Dedifferentiated amniotic fluid mesenchymal stem cell (primary cell): ENCODE data around the gene GALNS.
"Not testable (repeated sequence)": the region's sequence is repeated elsewhere in the genome, so short reads cannot be mapped to it uniquely, and the experiment has no call there.

Experiments used
- DNase-seq: peaks from one replicate; pipeline ENCODE4 v3.0.0-alpha.2; 2016; ENCODE audit errors: extremely low spot score

The GALNS gene

DNA sequence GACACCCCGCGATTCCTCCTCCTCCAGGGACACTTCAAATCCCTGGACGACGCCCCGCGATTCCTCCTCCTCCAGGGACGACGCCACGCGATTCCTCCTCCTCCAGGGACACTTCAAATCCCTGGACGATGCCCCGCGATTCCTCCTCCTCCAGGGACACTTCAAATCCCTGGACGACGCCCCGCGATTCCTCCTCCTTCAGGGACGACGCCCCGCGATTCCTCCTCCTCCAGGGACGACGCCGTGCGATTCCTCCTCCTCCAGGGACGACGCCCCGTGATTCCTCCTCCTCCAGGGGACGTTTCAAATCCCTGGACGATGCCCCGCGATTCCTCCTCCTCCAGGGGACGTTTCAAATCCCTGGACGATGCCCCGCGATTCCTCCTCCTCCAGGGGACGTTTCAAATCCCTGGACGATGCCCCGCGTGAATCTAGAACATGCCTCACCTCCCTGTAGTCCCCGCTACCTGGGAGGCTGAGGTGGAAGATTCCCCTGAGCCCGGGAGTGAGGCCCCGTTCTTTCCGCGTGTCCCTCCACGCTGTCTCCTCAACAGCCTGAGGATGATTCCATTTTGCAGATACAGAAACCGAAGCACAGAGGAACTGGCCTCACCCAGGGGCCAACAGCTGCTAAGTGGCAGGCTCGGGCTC, 33.1 kb upstream of the GALNS start:
- DNase-seq: not testable (repeated sequence)

DNA sequence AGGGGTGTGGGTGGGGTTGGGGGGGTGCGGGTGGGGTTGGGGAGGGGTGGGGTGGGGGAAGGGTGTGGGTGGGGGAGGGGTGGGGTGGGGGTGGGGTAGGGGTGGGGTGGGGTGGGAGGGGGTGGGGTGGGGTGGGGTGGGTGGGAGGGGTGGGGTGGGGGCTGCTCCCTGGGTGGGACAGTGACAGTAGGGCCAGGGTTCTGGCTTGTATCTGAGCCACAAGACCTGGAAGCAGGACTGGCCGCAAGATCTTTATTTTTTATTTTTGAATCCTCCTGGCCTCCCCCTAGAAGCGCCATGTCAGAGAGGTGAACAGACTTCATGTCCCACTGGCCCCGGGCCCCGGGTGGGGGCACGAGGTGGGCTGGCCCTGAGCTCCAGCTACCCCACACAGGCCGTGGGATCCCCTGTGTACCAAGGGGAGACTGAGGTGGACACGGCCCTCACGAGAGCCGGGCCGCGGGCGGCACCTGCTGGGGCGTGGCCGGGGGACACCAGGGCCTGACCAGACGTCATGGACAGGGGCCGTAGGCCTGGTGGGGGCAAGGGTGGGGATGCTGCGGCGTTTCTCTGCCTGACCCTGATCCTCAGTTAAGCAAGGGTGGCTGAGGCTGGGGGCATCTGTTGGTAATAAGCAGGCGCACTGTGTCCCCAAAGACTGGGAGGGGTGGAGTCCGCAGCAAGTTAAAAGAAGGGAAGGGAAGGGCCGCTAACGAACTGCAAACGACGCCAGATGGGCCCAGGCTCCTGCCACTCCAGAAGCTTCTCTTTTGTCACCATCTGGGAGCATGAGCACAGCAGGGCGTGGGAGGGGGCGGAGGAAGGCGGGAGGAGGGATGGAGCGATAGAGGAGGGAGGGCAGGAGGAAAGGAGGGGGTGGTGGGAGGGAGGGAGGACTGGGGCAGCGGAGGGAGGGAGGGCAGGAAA, 32.0 kb upstream of the GALNS start:
- DNase-seq: no peak

DNA sequence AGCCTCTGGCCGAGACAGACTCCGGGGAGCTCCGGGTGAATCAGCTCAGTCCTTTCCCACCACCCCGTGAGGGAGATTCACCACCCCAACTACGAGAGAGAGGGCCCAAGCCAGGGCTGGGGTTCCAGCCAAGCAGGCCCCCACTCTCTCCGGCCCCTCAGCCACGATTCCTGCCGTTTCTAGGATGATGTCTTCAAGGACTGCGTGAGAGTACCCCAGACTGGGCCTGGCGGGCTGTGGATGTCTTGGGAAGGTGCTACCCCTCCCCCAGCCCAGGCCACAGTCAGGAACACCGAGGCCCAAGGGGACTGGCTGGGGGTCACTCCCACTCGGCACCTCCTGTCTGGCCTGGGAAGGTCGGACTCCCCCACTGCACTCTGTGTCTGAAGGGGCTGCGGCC, 31.3 kb upstream of the GALNS start:
- DNase-seq: no peak

DNA sequence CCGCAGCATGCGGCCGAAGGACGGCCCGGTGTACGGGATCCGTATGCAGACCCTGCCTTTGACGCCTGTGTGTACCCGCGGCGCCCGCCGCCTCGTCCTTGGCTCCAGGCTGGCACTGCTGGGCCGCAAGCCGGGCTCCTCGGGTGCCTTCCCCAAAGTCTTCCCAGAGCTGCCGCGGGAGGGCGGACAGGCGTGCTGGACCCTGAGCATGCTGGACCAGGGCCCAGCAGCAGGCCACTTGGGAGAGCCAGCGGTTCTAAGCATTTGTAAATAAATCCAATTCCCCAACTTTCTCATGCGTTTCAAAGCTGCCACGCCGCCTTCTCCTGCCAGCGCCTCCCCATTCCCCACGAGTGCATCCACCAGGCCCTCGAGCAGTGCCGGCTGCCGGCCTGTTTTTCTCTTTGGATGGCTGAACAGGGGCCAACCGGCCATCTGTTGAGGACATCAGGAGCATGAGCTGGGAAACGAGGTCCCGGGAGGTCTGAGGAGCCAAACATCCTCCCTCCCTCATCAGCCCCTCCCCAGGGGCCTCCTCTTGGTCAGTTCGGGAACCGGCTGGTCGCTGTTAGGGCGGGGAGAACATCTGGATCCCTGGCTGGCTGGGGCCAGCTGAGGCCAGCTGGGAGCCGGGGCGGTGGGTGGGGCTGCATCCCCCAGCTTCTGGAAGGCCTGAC, 30.2 kb upstream of the GALNS start:
- no peak for DNase-seq

DNA sequence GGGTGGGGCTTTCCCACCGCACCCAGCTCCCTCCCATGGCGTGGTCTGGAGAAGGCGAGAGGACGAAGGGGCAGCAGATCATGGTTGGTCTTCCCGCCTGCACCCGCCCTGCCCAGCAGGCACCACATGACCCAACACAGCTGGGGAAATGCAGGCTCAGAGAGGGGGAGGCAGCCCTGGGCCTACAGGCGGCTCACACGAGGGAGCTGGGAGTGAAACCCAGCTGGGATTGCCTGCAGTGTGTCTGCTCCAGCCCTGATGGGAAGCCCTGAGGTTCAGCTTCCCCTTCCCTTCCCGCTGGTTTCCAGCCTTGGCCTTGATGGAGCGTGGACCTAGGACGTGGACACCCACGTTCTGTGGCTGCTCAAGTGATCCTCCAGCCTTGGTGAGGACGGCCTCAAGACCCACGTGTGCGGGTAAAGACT, 29.7 kb upstream of the GALNS start:
- no peak for DNase-seq

DNA sequence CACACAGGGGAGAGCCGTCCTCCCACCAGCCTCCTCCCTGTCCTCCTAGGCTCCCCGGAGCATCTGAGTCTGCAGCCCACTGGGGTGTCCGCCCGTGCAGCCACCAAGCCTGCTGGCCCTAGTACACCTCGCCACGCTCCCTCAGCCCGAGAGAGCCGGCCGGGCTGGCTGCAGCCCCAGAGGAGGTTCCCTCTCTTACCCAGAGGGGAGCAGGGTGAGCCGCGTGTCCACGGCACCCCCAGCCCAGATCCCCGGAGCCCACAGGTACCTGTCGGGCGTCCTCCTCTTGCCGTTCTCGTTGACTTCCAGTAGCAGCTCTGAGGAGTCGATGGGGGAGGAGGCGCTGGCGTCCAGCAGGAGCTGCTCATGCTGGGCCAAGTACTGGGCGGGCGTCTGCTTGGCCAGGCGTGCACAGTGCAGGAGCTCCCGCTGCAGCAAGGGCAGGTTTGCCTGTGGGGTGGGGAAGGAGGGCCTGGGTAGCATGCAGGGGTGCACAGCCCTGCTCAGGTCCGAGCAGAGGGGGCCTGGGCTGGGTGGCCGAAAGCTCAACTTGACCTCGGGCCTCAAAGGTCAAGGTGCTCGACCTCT, 29.0 kb upstream of the GALNS start:
- no peak for DNase-seq

DNA sequence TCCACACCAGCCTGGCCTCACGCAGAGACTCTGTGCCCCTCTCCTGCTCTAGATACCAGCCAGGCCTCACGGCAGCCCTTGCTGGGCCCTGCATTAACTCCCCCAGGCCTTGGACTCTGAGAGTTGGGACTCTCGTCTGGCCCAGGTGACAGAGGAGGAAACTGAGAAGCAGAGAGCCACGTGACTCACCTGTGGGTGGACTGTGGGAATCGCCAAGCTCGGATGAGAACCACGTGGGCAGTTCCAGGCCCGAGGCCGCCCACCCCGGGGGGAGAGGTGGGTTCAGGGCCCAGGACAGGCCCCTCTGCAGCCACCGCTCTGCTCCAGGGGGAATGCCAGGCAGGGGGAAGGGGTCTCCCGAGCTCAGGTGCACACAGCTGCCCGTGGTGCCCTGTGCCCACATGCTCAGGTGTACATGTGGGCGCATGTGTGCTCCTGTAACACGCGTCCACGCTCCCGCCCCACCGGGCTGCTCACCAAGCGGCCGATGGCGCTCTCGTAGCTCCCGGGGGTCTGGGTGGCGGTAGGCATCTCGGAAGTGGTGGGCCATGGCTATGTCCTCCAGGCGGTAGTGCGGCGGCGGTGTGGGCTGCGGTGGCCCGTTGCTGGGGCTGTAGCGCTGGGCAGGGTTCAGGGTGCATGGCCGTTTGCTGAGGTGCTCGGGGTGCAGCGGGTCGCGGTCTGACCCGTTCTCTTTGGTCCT, 28.0 kb upstream of the GALNS start:
- DNase-seq: no peak

DNA sequence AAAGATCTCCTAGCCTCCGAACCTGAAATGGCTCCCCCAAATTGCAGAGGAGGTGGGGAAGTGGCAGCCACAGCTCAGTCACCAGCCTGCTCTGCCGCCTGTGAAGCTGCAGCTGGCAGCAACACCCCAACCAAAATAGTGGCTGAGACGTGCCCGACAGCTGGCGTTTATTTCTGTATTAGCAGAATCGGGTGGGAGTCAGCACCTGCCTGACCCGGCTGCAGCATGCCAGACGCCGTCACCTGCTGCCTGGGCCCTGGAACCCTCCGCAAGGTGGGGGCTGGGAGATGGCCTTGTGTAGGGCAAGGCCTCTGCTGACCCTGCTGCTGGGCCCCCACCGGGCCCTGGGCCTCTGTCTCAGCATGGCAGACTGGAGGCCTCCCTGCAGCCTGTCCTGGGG, 27.2 kb upstream of the GALNS start:
- DNase-seq: no peak

DNA sequence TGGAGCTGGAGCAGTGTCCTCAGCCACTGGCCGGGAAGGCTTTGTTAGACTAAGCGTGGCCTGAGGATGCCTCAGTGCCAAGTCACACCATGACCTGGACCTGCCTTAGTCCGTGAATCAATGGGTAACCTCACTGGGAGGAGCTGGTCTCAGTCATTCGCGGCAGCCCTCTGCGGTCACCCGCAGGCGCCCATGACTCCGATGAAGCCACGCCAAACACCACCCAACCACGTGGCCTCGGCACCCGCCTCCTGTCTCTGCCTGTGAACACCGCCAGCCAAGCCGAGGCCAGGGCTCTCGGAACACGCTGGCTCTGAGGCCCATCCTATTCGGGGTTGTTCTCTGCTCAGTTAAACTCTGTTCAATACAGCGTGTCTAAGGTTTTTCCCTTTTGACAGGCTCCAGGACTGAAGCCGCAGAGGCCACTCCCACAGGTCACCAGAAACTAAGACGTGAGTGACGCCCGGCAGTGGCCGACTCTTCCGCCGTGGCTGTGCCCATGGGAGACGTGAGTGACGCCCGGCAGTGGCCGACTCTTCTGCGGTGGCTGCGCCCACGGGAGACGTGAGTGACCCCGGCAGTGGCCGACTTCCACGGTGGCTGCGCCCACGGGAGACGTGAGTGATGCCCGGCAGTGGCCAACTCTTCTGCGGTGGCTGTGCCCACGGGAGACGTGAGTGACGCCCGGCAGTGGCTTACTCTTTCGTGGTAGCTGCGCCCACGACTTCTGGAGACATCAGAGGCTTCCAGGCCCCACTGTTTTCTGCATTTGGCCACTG, 26.6 kb upstream of the GALNS start:
- no peak for DNase-seq

DNA sequence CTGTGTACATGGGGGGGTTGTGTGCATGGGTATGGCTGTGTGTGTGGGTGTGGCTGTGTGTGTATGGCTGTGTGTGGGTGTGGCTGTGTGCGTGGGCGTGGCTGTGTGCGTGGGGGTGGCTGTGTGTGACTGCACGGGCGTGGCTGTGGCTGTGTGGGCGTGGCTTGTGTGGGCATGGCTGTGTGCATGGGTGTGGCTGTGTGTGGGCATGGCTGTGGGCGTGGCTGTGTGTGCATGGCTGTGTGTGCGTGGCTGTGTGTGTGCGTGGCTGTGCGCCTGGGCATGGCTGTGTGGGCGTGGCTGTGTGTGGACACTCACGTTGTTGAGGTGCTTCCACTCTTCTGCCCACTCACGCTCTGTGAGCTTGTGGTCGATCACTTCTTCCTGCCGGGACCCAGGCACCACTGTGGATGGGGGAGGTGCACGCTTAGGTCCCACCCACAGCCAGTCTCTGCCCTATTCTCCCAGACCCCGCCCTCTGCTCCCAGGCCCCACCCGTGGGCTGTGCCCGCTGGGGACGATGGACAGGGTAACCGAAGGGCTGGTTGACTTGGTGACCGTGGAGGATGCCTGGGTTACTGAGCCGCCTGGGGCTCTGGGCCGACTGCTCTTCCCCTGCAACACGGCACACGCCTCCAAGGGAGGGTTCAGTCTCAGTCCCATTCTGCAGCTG, 25.7 kb upstream of the GALNS start:
- no peak for DNase-seq

DNA sequence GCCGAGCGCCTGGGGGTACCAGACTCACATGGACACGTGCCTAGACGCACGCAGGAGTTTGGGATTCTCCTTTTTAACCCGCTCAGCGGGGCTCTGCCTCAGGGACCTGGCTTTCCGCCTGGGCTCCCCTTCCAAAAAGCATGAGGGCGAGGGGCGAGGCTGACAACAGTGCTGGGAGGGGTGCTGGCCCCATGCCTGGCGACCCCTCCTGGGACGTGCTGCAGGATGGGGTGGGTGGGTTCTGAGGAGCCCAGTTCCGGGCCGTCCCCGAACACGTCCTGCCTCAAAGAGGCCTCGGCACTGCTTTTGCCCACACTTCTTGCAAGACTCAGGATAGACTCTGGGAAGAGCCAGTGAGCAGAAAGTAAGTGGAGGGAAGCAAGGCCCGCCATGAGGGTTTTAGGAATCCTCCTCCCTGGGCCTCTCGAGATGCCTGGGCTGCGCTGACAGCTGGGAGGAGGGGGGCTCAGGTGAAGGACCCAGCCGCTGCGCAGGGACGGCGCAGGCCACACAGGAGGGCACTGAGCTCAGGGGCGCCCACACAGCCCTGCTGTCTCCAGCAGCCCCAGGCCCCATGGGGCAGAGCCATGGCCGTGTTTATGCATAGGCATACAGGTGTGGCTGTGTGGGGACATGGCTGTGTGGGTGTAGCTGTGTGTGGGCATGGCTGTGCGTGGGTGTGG, 25.1 kb upstream of the GALNS start:
- DNase-seq: no peak

DNA sequence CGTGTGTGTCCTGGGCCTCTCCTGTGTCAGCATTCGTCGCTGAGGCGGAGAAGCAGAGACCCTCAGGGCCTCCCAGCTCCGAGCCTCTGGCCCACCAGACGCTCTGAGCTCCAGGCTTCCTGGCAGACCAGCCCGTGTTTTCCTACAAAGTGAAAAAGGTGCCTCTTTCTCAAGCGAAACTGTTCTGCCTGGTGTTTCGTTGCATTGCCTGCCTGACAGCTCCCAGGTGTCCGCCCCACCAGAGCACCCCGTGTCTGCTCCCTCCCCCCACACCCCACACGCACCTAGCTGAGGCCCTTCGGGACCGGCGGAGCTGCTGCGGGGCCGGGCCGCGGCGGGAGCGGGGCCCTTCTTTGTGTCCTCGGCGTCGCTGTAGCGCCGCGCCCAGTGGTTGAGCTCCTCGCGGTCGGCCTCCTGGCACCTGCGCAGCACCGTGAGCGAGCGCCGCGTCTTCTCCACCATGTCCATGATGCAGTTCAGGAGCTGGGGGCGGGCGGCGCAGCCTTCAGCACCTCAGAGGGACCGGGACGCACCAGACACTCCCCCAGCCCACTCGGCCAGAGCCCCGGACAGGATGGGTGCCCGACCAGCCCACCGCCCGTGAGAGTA, 24.4 kb upstream of the GALNS start:
- no peak for DNase-seq

DNA sequence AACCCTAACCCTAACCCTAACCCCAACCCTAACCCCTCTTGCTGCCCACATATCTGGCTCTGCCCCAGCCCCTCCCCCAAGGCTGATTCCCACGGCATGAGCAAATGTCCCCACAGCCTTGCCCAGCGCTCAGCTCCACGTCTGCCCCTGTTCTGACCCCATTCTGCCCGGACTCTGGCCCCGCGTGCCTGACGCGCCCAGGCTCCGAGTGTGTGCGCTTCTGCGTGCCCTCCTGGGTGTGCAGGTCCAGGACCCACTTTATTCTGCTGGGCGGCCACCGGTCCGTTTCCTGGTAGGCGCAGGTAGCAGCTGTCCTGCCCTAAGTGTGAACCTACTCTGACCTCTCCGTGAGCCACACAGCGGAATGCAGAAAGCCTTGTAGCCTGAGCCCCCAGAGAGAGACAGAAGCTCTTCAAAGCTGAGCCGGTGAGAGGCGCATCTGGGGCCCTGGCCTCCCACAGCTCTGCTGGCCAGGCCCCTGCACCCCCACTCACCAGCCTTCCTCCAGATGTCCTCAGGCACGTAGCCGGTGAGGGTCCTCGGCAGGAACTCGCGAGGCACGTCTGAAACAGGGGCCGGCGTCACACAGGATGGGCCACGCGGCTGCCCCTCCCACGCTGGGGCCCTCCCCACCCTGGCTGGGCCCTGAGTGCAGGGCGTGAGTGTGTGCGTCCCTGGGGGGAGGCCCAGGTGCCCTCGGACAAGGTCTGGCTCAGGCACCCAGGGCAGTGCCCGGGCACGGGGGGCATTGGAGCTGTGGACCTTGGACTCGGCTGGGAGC, 23.7 kb upstream of the GALNS start:
- no peak for DNase-seq

DNA sequence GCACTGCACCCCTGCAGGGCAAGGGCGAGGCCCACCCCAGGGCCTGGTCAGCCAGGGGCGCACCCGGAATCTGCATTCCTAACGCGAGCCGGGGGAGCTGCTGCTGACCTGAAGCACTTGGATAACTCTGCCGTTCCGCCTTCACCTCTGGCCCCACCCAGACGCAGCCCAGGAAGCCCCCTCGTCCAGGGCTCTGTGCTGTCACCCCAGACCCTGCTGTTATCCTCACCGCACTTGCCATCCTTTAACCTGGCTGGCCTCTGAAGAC, 23.0 kb upstream of the GALNS start:
- no peak for DNase-seq

DNA sequence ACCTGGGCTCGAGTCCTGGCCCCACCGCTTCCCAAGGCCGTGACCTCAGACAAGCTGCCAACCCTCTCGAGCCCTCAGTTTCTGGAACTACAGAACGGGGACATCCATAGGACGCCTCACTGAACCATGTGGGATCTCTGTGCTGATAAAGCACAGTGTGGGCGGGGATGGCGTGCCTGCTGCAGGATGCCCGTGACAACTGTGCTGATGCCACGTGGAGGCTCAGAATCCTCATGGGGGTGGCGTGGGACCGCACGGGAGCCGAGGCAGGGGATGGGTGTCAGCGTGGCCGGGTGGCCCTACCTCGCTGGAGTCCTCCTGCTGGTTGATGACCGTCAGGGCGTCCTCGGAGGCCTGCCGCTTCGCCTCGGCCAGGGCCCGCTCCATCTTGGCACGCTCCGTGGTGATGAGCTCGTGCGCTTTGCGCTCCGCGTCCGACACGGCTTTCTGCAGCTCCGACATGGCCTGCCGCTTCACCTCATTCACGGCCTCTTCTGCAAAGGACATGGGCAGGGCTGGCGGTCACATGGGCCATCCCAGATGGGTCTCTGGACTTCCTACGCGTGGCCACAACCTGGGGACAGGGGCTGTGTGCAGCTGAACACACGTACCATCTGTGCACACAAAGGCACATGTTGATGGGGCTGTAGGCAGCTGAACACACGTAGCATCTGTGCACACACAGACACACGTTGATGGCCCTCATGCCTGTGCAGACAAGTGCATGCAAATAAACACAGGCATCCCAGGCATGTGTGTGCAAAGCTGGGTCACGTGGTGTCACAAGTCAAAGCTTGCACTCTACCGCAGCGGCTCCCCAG, 22.4 kb upstream of the GALNS start:
- no peak for DNase-seq

DNA sequence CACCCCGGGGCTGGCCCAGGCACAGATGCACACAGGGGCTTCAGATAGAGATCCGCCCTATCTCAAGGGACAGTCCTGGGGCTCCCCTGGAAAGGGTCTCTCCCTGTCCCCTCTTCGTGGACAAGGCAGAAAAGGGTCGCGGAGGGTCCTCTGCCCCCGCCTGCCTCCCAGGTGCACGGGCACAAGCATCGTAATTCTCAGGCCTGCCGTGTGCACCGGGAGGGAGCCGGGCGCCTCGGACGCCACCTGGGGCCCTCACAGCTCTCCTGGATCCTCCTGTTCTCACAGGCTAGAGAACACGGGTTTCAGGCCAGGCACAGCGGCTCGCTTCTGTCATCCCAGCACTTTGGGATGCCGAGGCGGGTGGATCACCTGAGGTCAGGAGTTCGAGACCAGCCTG, 21.6 kb upstream of the GALNS start:
- DNase-seq: no peak

DNA sequence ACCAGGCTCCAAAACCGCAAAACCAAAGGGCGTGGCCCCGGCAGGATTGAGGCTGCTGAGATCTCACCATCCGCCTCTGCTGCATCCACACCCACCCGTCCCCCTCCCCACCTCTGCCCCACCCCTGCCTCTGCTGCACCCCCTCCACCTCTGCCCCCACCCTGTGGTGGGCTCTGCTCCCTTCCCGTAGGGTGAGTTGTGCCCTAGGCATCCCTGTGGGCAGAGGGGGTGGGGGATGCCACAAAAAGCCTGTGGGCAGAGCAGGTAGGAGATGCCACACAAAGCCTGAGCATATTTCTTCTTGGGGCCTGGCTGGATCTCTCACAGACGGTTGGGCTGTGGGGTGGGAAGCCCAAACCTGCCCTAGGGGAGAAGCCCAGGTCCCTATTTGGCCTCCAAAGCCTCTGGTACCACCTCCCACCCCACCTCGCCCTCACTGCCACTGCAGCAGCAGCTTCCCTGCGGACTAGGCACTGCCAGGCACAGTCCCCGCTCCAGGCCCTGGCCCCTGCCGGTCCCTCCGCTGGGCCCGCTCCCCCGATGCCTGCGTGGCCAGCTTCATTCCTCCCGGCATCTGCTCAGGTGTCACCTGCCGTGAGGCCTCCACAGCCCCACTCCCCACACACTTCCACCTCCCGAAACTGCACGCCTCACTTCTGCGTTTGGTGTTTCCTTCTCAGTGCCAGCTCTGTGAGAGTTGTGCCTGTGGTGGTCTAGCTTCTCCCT, 21.0 kb upstream of the GALNS start:
- DNase-seq: no peak
